ENCODE results near the gene RBL1. TPM values are rescaled to one million over a fixed set of nuclear protein-coding genes. Genes with fewer than 3 reads are reported as not detected.
"Not testable (repeated sequence)": the region's sequence is repeated elsewhere in the genome, so short reads cannot be mapped to it uniquely, and the experiment has no call there.

RBL1 gene
- polyA plus RNA-seq, 1 donor: 15.8 TPM

GRCh38 chr20:36998652-36999051 is 97.1 kb downstream of the RBL1 start:
- no peak for DNase-seq

- DNase-seq: no peak
These were observed 98.7 kb downstream of the RBL1 start for GRCh38 chr20:36997121-36997520.

- not testable (repeated sequence) for DNase-seq
These were observed 101.6 kb downstream of the RBL1 start for GRCh38 chr20:36994221-36994620.

- DNase-seq: no peak
These were observed 102.9 kb downstream of the RBL1 start for GRCh38 chr20:36992802-36993334.

- DNase-seq: no peak
These were observed 104.1 kb downstream of the RBL1 start for GRCh38 chr20:36991703-36992102.

GRCh38 chr20:36989797-36990196 is 106.0 kb downstream of the RBL1 start:
- DNase-seq: no peak

- no peak for DNase-seq
These were observed 107.3 kb downstream of the RBL1 start for GRCh38 chr20:36988494-36988966.

GRCh38 chr20:36984257-36984638 is 111.5 kb downstream of the RBL1 start:
- DNase-seq: peak; percentile 22

GRCh38 chr20:36975099-36975818 is 120.5 kb downstream of the RBL1 start:
- no peak for DNase-seq

- no peak for DNase-seq
These were observed 121.1 kb downstream of the RBL1 start for GRCh38 chr20:36974660-36975059.

- no peak for DNase-seq
These were observed 124.7 kb downstream of the RBL1 start for GRCh38 chr20:36971103-36971502.

GRCh38 chr20:36969478-36970186 is 126.2 kb downstream of the RBL1 start:
- no peak for DNase-seq

- DNase-seq: no peak
These were observed 126.7 kb downstream of the RBL1 start for GRCh38 chr20:36969051-36969450.

- DNase-seq: no peak
These were observed 128.2 kb downstream of the RBL1 start for GRCh38 chr20:36967636-36968035.

GRCh38 chr20:36966965-36967364 is 128.8 kb downstream of the RBL1 start:
- not testable (repeated sequence) for DNase-seq

- not testable (repeated sequence) for DNase-seq
These were observed 133.3 kb downstream of the RBL1 start for GRCh38 chr20:36962354-36962941.

GRCh38 chr20:36959242-36959641 is 136.6 kb downstream of the RBL1 start:
- no peak for DNase-seq

- DNase-seq: no peak
These were observed 137.7 kb downstream of the RBL1 start for GRCh38 chr20:36957875-36958667.

- no peak for DNase-seq
These were observed 139.1 kb downstream of the RBL1 start for GRCh38 chr20:36956674-36957073.

GRCh38 chr20:36956016-36956415 is 139.8 kb downstream of the RBL1 start:
- DNase-seq: no peak

- DNase-seq: no peak
These were observed 143.6 kb downstream of the RBL1 start for GRCh38 chr20:36951979-36952738.

Data from left kidney (tissue), 2 donors.